Measurements from ENCODE around the gene SAMMSON. TPM values are rescaled to one million over a fixed set of nuclear protein-coding genes. Genes with fewer than 3 reads are reported as not detected.

Gene SAMMSON
- total RNA-seq, 3 donors from 2014 or later = 0.98 TPM; not detected in 2

- Histone ChIP-seq H3K27ac (no peak overlapping the region), H3K36me3 (no peaks in the 10 kb centered on the region), H3K9me3 (no peaks in the 10 kb centered on the region), H3K27me3 (no peaks in the 10 kb centered on the region), H3K4me1 (no peaks in the 10 kb centered on the region), H3K4me3 (no peak overlapping the region)
- TF ChIP-seq POLR2A (IDR thresholded peaks at IDR 0.05) = no peak
- TF ChIP-seq POLR2AphosphoS5 (IDR thresholded peaks at IDR 0.05) = no peak
- no peak for TF ChIP-seq CTCF (IDR thresholded peaks at IDR 0.05)
- DNase-seq (ENCODE audit: low spot score in 2 of 2) = no peak
- intact Hi-C loops (cut with DNase I; ENCODE audit: low total_unique reads) = no loop called here
These were observed 56.5 kb downstream of the SAMMSON start for GRCh38 chr3:70056081-70056480.

GRCh38 chr3:70057426-70057825, 57.9 kb downstream of the SAMMSON start:
- H3K27me3 ChIP-seq = no peaks in the 10 kb centered on the region
- intact Hi-C loops (cut with DNase I; ENCODE audit: low total_unique reads) = no loop called here
- H3K36me3 ChIP-seq = no peaks in the 10 kb centered on the region
- H3K4me3 ChIP-seq = no peak overlapping the region
- TF ChIP-seq CTCF (IDR thresholded peaks at IDR 0.05) (no peak), POLR2AphosphoS5 (IDR thresholded peaks at IDR 0.05) (no peak), POLR2A (IDR thresholded peaks at IDR 0.05) (no peak)
- DNase-seq (ENCODE audit: low spot score in 2 of 2) = no peak
- no peaks in the 10 kb centered on the region for H3K4me1 ChIP-seq
- no peak overlapping the region for H3K27ac ChIP-seq
- H3K9me3 ChIP-seq = no peaks in the 10 kb centered on the region

GRCh38 chr3:70061096-70061495, 61.6 kb downstream of the SAMMSON start:
- Histone ChIP-seq H3K4me1 (no peaks in the 10 kb centered on the region), H3K4me3 (no peak overlapping the region), H3K27ac (no peak overlapping the region), H3K27me3 (no peaks in the 10 kb centered on the region), H3K9me3 (no peaks in the 10 kb centered on the region), H3K36me3 (no peaks in the 10 kb centered on the region)
- intact Hi-C loops (cut with DNase I; ENCODE audit: low total_unique reads) = no loop called here
- DNase-seq (ENCODE audit: low spot score in 2 of 2) = no peak
- no peak for TF ChIP-seq CTCF (IDR thresholded peaks at IDR 0.05)
- no peak for TF ChIP-seq POLR2A (IDR thresholded peaks at IDR 0.05)
- TF ChIP-seq POLR2AphosphoS5 (IDR thresholded peaks at IDR 0.05) = no peak

- DNase-seq (ENCODE audit: low spot score in 2 of 2) = no peak
These were observed 64.8 kb downstream of the SAMMSON start for GRCh38 chr3:70064194-70064779.

More at GRCh38 chr3:70064194-70064779, 64.8 kb downstream of the SAMMSON start:
- intact Hi-C loops (cut with DNase I; ENCODE audit: low total_unique reads) = no loop called here
- Histone ChIP-seq H3K9me3 (no peaks in the 10 kb centered on the region), H3K36me3 (no peaks in the 10 kb centered on the region), H3K27me3 (no peaks in the 10 kb centered on the region), H3K27ac (no peak overlapping the region), H3K4me3 (no peak overlapping the region), H3K4me1 (no peaks in the 10 kb centered on the region)
- TF ChIP-seq POLR2AphosphoS5 (IDR thresholded peaks at IDR 0.05) (no peak), CTCF (IDR thresholded peaks at IDR 0.05) (peak; percentile 21 to 71 (median 45))

Data from breast epithelium (tissue), 4 donors.